ENCODE measurements around the gene ZBTB16. TPM values are rescaled to one million over a fixed set of nuclear protein-coding genes. Genes with fewer than 3 reads are reported as not detected.

ZBTB16 gene
- total RNA-seq, 1 donor from 2014 or later = 0.54 TPM

- H3K4me3 Mint-ChIP-seq (ENCODE audit: unreplicated experiment) = no peak overlapping the region
- peaks cover 5% of the 10 kb centered on the region for H3K4me1 Mint-ChIP-seq (ENCODE audit: unreplicated experiment)
- no peak for DNase-seq (ENCODE audit: low spot score)
- no peaks in the 10 kb centered on the region for H3K9me3 Mint-ChIP-seq (ENCODE audit: unreplicated experiment)
- TF ChIP-seq CTCF (IDR thresholded peaks at IDR 0.05; ENCODE audit: unreplicated experiment) = no peak
- H3K36me3 Mint-ChIP-seq (ENCODE audit: low read depth, unreplicated experiment) = no peaks in the 10 kb centered on the region
- no peak overlapping the region for H3K27ac Mint-ChIP-seq (ENCODE audit: unreplicated experiment)
- H3K27me3 Mint-ChIP-seq (ENCODE audit: unreplicated experiment) = no peaks in the 10 kb centered on the region
Observed at GRCh38 chr11:114290503-114291235, 231.2 kb downstream of the ZBTB16 start.

- DNase-seq (ENCODE audit: low spot score) = no peak
- no peak for TF ChIP-seq CTCF (IDR thresholded peaks at IDR 0.05; ENCODE audit: unreplicated experiment)
- H3K4me3 Mint-ChIP-seq (ENCODE audit: unreplicated experiment) = no peak overlapping the region
- peaks cover 5% of the 10 kb centered on the region for H3K4me1 Mint-ChIP-seq (ENCODE audit: unreplicated experiment)
- H3K27me3 Mint-ChIP-seq (ENCODE audit: unreplicated experiment) = no peaks in the 10 kb centered on the region
- no peak overlapping the region for H3K27ac Mint-ChIP-seq (ENCODE audit: unreplicated experiment)
- no peaks in the 10 kb centered on the region for H3K9me3 Mint-ChIP-seq (ENCODE audit: unreplicated experiment)
- no peaks in the 10 kb centered on the region for H3K36me3 Mint-ChIP-seq (ENCODE audit: low read depth, unreplicated experiment)
Observed at GRCh38 chr11:114291381-114291780, 231.9 kb downstream of the ZBTB16 start.

GRCh38 chr11:114291842-114292680, 232.6 kb downstream of the ZBTB16 start:
- TF ChIP-seq CTCF (IDR thresholded peaks at IDR 0.05; ENCODE audit: unreplicated experiment) = no peak
- Mint-ChIP-seq H3K27me3 (ENCODE audit: unreplicated experiment) (no peaks in the 10 kb centered on the region), H3K27ac (ENCODE audit: unreplicated experiment) (no peak overlapping the region), H3K4me1 (ENCODE audit: unreplicated experiment) (peaks cover 5% of the 10 kb centered on the region), H3K9me3 (ENCODE audit: unreplicated experiment) (no peaks in the 10 kb centered on the region), H3K4me3 (ENCODE audit: unreplicated experiment) (no peak overlapping the region), H3K36me3 (ENCODE audit: low read depth, unreplicated experiment) (no peaks in the 10 kb centered on the region)
- no peak for DNase-seq (ENCODE audit: low spot score)

GRCh38 chr11:114293201-114293711, 233.7 kb downstream of the ZBTB16 start:
- Mint-ChIP-seq H3K27ac (ENCODE audit: unreplicated experiment) (no peak overlapping the region), H3K4me3 (ENCODE audit: unreplicated experiment) (no peak overlapping the region), H3K27me3 (ENCODE audit: unreplicated experiment) (no peaks in the 10 kb centered on the region), H3K36me3 (ENCODE audit: low read depth, unreplicated experiment) (no peaks in the 10 kb centered on the region), H3K9me3 (ENCODE audit: unreplicated experiment) (no peaks in the 10 kb centered on the region), H3K4me1 (ENCODE audit: unreplicated experiment) (peaks cover 5% of the 10 kb centered on the region)
- TF ChIP-seq CTCF (IDR thresholded peaks at IDR 0.05; ENCODE audit: unreplicated experiment) = no peak
- DNase-seq (ENCODE audit: low spot score) = no peak

Data from endothelial cell (in vitro differentiated cells).